Measurements from ENCODE around the gene TTLL3. TPM values are rescaled to one million over a fixed set of nuclear protein-coding genes. Genes with fewer than 3 reads are reported as not detected.

TTLL3 gene
- total RNA-seq, 1 donor from 2014 or later: 9.7 TPM

DNA sequence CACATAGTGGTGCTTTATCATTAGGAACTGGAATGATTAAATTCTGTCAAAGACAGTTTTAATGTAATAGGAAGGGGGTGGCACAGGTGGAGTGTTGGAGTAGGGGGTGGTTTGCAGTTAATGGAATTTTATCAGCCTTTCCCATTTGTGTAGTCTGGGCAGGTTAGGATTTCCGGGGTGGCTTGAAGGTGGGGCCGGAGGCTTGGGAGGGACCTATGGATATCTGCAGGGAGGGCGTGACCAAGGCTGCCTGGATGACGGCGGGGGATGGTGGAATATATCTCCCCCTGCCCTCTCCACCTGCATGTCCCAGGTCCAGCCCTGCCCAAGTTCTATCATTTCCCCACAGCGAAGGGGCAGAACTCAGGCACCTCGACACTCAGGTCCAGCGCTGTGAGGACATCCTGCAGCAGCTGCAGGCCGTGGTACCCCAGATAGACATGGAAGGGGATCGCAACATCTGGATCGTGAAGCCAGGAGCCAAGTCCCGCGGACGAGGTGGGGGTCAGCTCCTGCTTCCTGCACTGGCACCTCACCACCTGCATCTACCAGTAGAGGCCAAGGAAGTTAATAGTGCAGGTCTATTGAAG, 15.5 kb downstream of the TTLL3 start:
- DNase-seq (ENCODE audit: low read depth): no peak
- TF ChIP-seq, protein P1, sequence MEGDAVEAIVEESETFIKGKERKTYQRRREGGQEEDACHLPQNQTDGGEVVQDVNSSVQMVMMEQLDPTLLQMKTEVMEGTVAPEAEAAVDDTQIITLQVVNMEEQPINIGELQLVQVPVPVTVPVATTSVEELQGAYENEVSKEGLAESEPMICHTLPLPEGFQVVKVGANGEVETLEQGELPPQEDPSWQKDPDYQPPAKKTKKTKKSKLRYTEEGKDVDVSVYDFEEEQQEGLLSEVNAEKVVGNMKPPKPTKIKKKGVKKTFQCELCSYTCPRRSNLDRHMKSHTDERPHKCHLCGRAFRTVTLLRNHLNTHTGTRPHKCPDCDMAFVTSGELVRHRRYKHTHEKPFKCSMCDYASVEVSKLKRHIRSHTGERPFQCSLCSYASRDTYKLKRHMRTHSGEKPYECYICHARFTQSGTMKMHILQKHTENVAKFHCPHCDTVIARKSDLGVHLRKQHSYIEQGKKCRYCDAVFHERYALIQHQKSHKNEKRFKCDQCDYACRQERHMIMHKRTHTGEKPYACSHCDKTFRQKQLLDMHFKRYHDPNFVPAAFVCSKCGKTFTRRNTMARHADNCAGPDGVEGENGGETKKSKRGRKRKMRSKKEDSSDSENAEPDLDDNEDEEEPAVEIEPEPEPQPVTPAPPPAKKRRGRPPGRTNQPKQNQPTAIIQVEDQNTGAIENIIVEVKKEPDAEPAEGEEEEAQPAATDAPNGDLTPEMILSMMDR (conservative IDR thresholded peaks at IDR 0.05; ENCODE audit: low read depth, low read length): no peak
- H3K4me3 ChIP-seq (ENCODE audit: low read depth, low read length): no peak overlapping the region

DNA sequence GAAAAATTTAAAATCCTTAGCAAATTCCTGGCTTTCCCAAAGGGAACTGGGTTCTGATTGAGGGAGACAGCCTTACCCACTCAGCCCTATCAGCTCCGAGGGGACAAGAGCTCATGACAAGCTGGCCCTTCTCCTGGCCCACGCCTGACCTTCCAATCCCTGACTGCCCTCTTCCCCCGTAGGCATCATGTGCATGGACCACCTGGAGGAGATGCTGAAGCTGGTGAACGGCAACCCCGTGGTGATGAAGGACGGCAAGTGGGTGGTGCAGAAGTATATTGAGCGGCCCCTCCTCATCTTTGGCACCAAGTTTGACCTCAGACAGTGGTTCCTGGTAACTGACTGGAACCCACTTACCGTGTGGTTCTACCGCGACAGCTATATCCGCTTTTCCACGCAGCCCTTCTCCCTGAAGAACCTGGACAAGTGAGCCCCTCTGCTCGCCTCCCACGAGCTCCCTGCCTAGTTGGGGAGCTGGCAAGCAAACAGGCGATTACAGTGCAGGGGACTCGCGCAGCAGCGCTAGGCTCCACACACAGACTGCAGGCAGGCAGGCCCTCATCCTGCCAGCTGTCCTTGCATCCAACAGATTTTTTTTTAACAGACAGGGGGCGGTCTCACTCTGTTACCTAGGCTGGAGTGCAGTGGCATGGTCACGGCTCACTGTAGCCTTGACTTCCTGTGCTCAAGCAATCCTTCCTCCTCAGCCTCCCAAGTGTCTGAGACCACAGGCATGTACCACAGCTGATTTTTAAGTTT, 16.9 kb downstream of the TTLL3 start:
- TF ChIP-seq, protein P1 (conservative IDR thresholded peaks at IDR 0.05; ENCODE audit: low read depth, low read length): peak; percentile 41
- DNase-seq (ENCODE audit: low read depth): no peak
- H3K4me3 ChIP-seq (ENCODE audit: low read depth, low read length): no peak overlapping the region

DNA sequence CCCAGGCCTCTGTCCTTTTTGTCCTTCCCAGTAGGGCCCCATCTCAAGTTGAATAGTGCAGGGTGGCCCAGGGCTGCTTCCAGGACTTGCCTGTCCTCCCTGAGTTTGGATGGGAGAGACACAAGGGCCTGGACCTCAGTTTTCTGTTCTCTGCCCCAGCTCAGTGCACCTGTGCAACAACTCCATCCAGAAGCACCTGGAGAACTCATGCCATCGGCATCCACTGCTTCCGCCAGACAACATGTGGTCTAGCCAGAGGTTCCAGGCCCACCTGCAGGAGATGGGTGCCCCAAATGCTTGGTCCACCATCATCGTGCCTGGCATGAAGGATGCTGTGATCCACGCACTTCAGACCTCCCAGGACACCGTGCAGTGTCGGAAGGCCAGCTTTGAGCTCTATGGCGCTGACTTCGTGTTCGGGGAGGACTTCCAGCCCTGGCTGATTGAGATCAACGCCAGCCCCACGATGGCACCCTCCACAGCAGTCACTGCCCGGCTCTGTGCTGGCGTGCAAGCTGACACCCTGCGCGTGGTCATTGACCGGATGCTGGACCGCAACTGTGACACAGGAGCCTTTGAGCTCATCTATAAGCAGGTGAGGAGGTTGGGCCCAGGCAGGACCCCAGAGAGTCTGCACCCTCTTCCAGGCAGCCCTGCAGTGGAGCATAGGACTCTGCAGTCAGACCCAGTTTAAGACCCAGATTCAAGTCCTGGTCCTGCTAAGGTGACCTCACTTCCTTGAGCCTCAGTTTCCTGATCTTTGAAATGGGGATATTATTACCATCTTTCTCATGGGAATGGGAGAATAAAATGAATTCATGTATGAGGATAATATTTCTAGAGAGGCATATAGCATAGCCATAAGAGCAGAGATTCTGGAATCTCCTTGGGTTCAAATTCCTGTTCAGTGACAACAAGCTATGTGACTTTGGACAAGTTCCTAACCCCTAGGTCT, 19.0 kb downstream of the TTLL3 start:
- no peak for DNase-seq (ENCODE audit: low read depth)
- no peak overlapping the region for H3K4me3 ChIP-seq (ENCODE audit: low read depth, low read length)
- TF ChIP-seq, protein P1 (conservative IDR thresholded peaks at IDR 0.05; ENCODE audit: low read depth, low read length): no peak

DNA sequence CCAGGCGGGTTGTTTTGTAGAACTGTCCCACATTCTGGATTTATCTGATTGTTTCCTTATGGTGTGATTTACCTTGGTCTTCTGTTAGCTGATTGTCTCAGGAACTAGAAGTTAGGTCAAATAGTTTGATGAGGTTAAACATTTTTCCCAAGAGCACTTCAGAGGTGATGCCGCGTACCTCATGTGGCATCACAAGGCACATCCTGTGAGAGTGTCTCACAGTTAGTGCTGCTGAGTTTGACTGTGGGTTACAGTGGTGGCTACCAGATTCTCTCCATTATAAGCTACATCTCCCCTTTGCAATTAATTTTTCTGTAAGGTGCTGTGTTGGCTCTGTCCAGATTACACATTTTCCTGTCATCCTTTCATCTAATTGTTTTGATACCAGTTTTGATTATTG, 21.2 kb downstream of the TTLL3 start:
- TF ChIP-seq, protein P1 (conservative IDR thresholded peaks at IDR 0.05; ENCODE audit: low read depth, low read length): no peak
- H3K4me3 ChIP-seq (ENCODE audit: low read depth, low read length): no peak overlapping the region

DNA sequence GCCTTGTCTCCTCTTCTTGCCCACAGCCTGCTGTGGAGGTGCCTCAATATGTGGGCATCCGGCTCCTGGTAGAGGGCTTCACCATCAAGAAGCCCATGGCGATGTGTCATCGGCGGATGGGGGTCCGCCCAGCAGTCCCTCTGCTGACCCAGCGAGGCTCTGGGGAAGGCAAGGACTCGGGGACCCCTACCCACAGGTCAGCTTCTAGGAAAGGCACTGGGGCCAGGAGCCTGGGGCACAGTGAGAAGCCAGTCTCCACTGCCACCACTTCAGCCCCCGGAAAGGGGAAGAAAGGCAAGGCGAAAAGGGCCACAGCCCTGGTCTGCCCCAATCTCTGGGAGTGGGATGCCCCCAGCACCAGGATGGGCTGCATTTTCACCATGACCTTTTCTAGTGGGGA, 23.0 kb downstream of the TTLL3 start:
- TF ChIP-seq, protein P1 (conservative IDR thresholded peaks at IDR 0.05; ENCODE audit: low read depth, low read length): no peak
- H3K4me3 ChIP-seq (ENCODE audit: low read depth, low read length): no peak overlapping the region
- no peak for DNase-seq (ENCODE audit: low read depth)

More for the DNA sequence above, 21.2 kb downstream of the TTLL3 start:
- DNase-seq (ENCODE audit: low read depth): no peak

DNA sequence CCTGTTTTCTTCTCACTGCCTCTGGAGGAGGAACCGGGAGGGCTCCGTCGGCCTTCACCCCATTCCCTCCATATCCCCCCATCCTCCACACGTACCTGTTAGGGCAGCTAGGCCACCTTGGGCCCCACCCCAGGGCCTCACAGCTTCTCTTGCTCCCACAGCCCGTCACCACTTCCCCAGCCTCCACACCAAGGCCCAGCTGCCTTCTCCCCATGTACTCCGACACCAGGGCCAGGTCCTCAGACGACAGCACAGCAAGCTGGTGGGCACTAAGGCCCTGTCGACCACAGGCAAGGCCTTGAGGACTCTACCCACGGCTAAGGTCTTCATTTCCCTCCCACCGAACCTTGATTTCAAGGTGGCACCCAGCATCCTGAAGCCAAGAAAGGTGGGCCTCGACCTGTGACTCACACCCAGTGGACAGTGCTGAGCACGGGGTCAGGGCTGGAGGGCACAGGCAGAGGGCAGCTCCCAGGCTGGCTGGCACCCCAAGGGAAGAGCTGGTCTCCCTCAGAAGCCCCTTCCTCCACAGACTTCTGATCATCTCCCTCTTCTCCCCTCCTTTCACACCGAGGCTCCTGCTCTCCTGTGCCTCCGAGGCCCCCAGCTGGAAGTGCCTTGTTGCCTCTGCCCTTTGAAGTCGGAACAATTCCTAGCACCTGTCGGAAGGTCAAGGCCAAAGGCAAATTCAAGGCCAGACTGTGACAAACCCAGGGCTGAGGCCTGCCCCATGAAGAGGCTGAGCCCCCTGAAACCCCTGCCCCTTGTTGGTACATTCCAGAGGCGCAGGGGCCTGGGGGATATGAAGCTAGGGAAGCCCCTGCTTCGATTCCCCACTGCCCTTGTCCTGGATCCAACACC, 24.7 kb downstream of the TTLL3 start:
- H3K4me3 ChIP-seq (ENCODE audit: low read depth, low read length): no peak overlapping the region
- TF ChIP-seq, protein P1 (conservative IDR thresholded peaks at IDR 0.05; ENCODE audit: low read depth, low read length): no peak
- no peak for DNase-seq (ENCODE audit: low read depth)
